K562 (cell line): ENCODE measurements around the gene LRRC57. TPM values are rescaled to one million over a fixed set of nuclear protein-coding genes. Genes with fewer than 3 reads are reported as not detected.

Experiments used
- ASH1L ChIP-seq: fragments of 450-650 bp; IDR thresholded peaks from 2 replicates; pipeline ENCODE4 v1.6.1; 2018; ENCODE audit warnings: borderline replicate concordance, mild to moderate bottlenecking, low read depth; ENCODE audit not compliant: partially characterized antibody
- CREB3L1 ChIP-seq: fragments of 450-650 bp; IDR thresholded peaks from 2 replicates; pipeline ENCODE4 v1.6.1; 2014; ENCODE audit warnings: low read depth, mild to moderate bottlenecking, moderate library complexity, borderline replicate concordance
- CTBP1 ChIP-seq: fragments of 450-650 bp; IDR thresholded peaks from 2 replicates; pipeline ENCODE4 v1.6.1; 2016; ENCODE audit warnings: borderline replicate concordance
- HDAC3 ChIP-seq: fragments of 450-650 bp; IDR thresholded peaks from 2 replicates; pipeline ENCODE4 v1.6.1; 2018; ENCODE audit warnings: borderline replicate concordance, mild to moderate bottlenecking, moderate library complexity; ENCODE audit not compliant: partially characterized antibody
- KHSRP ChIP-seq: fragments of 450-650 bp; IDR thresholded peaks from 2 replicates; pipeline ENCODE4 v1.6.1; 2017
- LEF1 ChIP-seq: fragments of 450-650 bp; IDR thresholded peaks from 2 replicates; pipeline ENCODE4 v1.6.1; 2016; ENCODE audit warnings: mild to moderate bottlenecking
- MAZ ChIP-seq, 2 experiments: fragments of 450-650 bp in 1 of 2; sonication (generic) in 1 of 2; formaldehyde crosslinking; IDR thresholded peaks in 1 of 2; conservative IDR thresholded peaks in 1 of 2; 2 replicates each; pipeline versions ENCODE4 v1.4.0 to v1.5.0; 2020; ENCODE audit warnings: mild to moderate bottlenecking in 1 of 2, missing genetic modification reagents in 1 of 2
- NR0B1 ChIP-seq: fragments of 450-650 bp; IDR thresholded peaks from one replicate; pipeline ENCODE4 v1.6.1; 2018; ENCODE audit warnings: mild to moderate bottlenecking, moderate library complexity; ENCODE audit not compliant: partially characterized antibody
- PATZ1 ChIP-seq: fragments of 250-450 bp; sonication (Bioruptor Pico); IDR thresholded peaks from 2 replicates; pipeline ENCODE4 v1.5.0; 2020; ENCODE audit warnings: mild to moderate bottlenecking, borderline replicate concordance
- POLR2AphosphoS5 ChIP-seq: IDR thresholded peaks from 2 replicates; pipeline ENCODE4 v1.6.1; 2011; ENCODE audit warnings: mild to moderate bottlenecking, low read depth, low read length, moderate library complexity; ENCODE audit not compliant: control insufficient read depth, insufficient read depth
- PTRF ChIP-seq: fragments of 450-650 bp; IDR thresholded peaks from 2 replicates; pipeline ENCODE4 v1.6.1; 2016; ENCODE audit warnings: mild to moderate bottlenecking, missing genetic modification characterization, missing compliant biosample characterization
- RNF2 ChIP-seq: sonication (generic); IDR thresholded peaks from 2 replicates; pipeline ENCODE4 v1.6.1; 2016
- SAFB ChIP-seq: fragments of 200-400 bp; formaldehyde crosslinking; IDR thresholded peaks from 2 replicates; pipeline ENCODE4 v1.6.1; 2017; ENCODE audit warnings: low read depth, low read length, borderline replicate concordance
- SIN3B ChIP-seq: fragments of 450-650 bp; IDR thresholded peaks from 2 replicates; pipeline ENCODE4 v1.6.1; 2017; ENCODE audit warnings: low read depth, mild to moderate bottlenecking, moderate library complexity
- SMAD2 ChIP-seq: fragments of 150-350 bp; IDR thresholded peaks from 2 replicates; pipeline ENCODE4 v1.6.1; 2014; ENCODE audit warnings: low read depth, mild to moderate bottlenecking, low read length
- SP1 ChIP-seq: sonication (generic); formaldehyde crosslinking; IDR thresholded peaks from 2 replicates; pipeline ENCODE4 v1.8.1; 2022; ENCODE audit warnings: mild to moderate bottlenecking, missing genetic modification reagents
- VEZF1 ChIP-seq: fragments of 200-800 bp; sonication (Bioruptor generic); IDR thresholded peaks from 2 replicates; pipeline ENCODE4 v1.6.1; 2017; ENCODE audit warnings: missing genetic modification characterization, missing compliant biosample characterization
- ZBTB43 ChIP-seq: sonication (generic); formaldehyde crosslinking; IDR thresholded peaks from 2 replicates; pipeline ENCODE4 v1.8.0; 2023; ENCODE audit warnings: mild to moderate bottlenecking, missing genetic modification reagents
- ZC3H4 ChIP-seq: sonication (generic); formaldehyde crosslinking; IDR thresholded peaks from 2 replicates; pipeline ENCODE4 v1.9.0; 2021; ENCODE audit warnings: missing genetic modification reagents, borderline replicate concordance
- ZNF347 ChIP-seq: fragments of 450-650 bp; formaldehyde crosslinking; IDR thresholded peaks from 2 replicates; pipeline ENCODE4 v1.4.0; 2020; ENCODE audit warnings: low read depth, mild to moderate bottlenecking, moderate library complexity
- ZSCAN32 ChIP-seq: fragments of 450-650 bp; formaldehyde crosslinking; IDR thresholded peaks from 2 replicates; pipeline ENCODE4 v1.4.0; 2020; ENCODE audit warnings: mild to moderate bottlenecking, moderate library complexity
- polyA plus RNA-seq, 8 experiments: library from polyadenylated mRNA; depleted of rRNA in 4 of 8; stranded (reverse) in 5 of 8; unstranded in 3 of 8; fragments of >200 nt; fragmentation: Nextera tagmentation in 2 of 8; fragmentation: Illumina TruSeq in 1 of 8; extraction: Ambion mirVana in 2 of 8; extraction: Trizol in 1 of 8; gene quantifications; 2 replicates each; pipeline versions ENCODE4 v1.2.1 to v1.2.3, GENCODE V29; 2011 to 2014; ENCODE audit warnings: inconsistent platforms in 1 of 8, missing spikeins in 1 of 8
- total RNA-seq, 7 experiments: library from RNA; depleted of rRNA in 6 of 7; stranded (reverse); fragments of >200 nt in 6 of 7; fragmentation: Illumina TruSeq in 2 of 7; extraction: Trizol in 2 of 7; gene quantifications; 2 replicates each; pipeline versions ENCODE4 v1.2.1 to v1.2.3, GENCODE V29; 2011 to 2021; ENCODE audit warnings: low replicate concordance in 1 of 7

Gene LRRC57
- total and polyA plus RNA-seq, 9 of the 15 experiments (the other 6 are each of a cell fraction or from before 2014, with no cell fraction given) = 3.9 to 20.4 (median 14.8) TPM

- TF ChIP-seq PATZ1 (no peak), SP1 (no peak), CREB3L1 (no peak), PTRF (tag) (no peak), SAFB (no peak), ZC3H4 (no peak), LEF1 (peak; percentile 64), SIN3B (no peak), CTBP1 (peak; percentile 97), NR0B1 (no peak), VEZF1 (CRISPR knock-in tag) (no peak; the same call in 1 of the 2 replicates), ZSCAN32 (no peak), KHSRP (no peak), RNF2 (peak; percentile 45; the same call in 1 of the 2 replicates), ZNF347 (CRISPR knock-in tag) (no peak), POLR2AphosphoS5 (peak; percentile 76), HDAC3 (peak; percentile 87), SMAD2 (no peak), ASH1L (no peak), MAZ (CRISPR knock-in tag; conservative IDR thresholded peaks at IDR 0.05 in 1 of 2, IDR thresholded peaks at IDR 0.05 in 1 of 2) (no peak; a peak in 1 of 4 replicates), ZBTB43 (no peak)
These were observed 35.6 kb upstream of the LRRC57 start (continued) for GRCh38 chr15:42584031-42584765.
